GM12875 (cell line): Measurements from ENCODE around the gene FEM1B.

Experiments
- H3K4me3 ChIP-seq: one replicate; pipeline ENCODE4 v1.5.1; 2011; ENCODE audit warnings: low read depth, low read length, control low read depth
- TF ChIP-seq, protein P1 (sequence below): IDR thresholded peaks from 2 replicates; pipeline ENCODE4 v1.5.1; 2011; ENCODE audit warnings: low read depth, mild to moderate bottlenecking, control low read depth, inconsistent platforms, low read length, moderate library complexity, borderline replicate concordance; ENCODE audit not compliant: insufficient read depth

Gene FEM1B

DNA sequence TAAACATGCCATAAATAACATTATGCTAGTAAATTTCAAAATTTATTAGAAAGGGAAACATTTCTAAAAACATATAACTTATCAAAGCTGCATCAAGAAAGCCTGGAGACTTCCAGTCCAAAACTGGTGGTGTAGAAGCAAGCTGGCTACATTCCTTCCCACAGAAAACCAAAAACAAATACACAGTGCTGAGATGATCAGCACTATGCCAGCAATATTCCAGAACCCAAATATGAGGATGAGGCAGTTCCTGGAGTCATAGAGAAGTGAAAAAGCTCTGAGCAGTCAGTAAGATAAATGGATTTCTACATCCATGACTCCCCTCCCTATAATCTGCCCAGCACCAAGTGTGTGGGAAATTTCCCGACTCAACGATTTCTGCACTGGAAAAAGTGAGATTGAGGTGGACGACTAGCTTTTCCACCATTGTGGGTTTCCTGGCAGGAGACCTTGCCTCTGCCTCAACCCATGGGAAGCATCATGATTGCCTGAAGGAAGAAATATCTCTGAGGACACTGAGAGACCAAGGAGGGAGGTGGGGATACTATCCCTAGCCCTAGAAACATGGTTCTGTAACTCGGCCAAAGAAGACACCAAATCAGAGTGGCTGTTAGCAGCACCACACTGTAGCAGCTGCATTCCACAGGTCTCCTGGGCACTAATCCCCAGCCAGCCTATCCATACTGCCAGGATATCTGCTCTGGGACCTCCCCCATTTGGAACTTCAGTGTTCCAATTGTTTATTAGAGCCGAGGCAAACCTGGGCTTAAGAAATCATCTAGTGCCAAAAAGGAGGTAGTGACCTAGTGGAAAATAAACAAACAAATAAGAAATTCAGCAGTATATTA lies 36.2 kb upstream of the FEM1B start:
- TF ChIP-seq, protein P1, sequence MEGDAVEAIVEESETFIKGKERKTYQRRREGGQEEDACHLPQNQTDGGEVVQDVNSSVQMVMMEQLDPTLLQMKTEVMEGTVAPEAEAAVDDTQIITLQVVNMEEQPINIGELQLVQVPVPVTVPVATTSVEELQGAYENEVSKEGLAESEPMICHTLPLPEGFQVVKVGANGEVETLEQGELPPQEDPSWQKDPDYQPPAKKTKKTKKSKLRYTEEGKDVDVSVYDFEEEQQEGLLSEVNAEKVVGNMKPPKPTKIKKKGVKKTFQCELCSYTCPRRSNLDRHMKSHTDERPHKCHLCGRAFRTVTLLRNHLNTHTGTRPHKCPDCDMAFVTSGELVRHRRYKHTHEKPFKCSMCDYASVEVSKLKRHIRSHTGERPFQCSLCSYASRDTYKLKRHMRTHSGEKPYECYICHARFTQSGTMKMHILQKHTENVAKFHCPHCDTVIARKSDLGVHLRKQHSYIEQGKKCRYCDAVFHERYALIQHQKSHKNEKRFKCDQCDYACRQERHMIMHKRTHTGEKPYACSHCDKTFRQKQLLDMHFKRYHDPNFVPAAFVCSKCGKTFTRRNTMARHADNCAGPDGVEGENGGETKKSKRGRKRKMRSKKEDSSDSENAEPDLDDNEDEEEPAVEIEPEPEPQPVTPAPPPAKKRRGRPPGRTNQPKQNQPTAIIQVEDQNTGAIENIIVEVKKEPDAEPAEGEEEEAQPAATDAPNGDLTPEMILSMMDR: no peak
- no peak overlapping the region for H3K4me3 ChIP-seq

DNA sequence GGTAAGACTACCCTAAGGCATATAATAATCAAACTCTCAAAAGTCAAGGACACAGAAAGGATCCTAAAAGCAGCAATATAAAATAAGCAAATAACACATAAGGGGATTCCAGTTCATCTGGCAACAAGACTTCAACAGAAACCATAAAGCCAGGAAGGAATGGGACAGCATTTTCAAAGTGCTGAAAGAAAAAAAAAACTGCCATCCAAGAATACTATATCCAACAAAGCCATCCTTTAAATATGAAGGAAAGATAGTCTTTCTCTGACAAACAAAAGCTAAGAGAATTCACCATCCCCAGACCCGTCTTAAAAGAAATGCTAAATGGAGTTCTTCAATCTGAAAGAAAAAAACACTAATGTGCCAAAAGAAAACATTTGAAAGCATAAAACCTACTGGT lies 33.3 kb upstream of the FEM1B start:
- TF ChIP-seq, protein P1: no peak

DNA sequence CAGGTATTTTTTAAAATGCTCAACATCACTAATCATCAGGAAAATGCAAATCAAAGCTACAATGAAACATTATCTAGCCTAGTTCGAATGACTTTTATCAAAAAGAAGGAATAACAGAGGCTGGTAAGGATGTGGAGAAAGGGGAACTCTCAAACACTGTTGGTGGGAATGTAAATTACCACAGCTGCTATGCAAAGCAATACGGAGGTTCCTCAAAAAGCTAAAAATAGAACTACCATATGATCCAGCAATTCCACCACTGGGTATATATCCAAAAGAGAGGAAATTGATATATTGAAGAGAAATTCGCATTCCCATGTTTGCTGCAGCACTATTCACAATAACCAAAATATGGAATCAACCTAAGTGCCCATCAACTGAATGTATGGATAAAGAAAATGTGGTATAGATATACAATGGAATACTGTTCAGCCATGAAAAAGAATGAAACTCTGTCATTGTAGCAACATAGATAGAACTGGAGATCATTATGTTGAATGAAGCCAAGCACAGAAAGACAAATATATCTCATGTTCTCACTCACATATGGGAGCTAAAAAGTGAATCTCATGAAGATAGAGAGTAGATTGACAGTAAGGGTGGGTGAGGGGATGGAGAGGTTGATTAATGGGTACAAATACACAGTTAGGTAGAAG lies 28.4 kb upstream of the FEM1B start:
- no peak overlapping the region for H3K4me3 ChIP-seq
- TF ChIP-seq, protein P1: no peak

More for the DNA sequence above, 33.3 kb upstream of the FEM1B start:
- H3K4me3 ChIP-seq: no peak overlapping the region

DNA sequence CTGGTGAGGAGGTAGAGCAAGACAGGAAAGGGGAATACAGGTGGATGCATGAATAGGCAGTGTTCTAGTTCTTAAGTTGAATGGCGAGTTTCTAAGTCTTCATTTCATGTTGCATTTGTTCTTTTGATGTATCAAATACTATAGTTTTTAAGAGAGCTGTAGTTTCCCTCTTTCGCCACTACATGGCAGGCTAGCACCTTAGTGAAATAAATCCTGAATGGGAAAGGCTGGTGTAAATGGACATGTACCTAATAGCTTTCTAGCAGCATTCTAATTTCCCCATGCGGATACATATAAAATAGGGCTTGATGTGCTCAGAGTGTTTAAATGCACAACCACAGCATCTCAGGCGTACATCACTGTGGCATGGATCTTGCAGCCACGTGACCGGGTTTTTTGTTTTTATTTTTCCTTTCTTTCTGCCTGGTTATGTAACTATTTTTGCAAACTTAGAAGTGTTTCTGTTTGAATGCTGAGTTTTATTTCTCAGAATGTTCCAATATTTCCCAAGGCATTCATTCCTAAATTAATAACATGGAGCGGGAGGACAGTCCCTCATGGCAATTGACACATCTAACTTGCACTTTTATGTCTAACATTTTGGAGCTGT lies 24.5 kb upstream of the FEM1B start:
- TF ChIP-seq, protein P1: peak; percentile 74
- H3K4me3 ChIP-seq: no peak overlapping the region

DNA sequence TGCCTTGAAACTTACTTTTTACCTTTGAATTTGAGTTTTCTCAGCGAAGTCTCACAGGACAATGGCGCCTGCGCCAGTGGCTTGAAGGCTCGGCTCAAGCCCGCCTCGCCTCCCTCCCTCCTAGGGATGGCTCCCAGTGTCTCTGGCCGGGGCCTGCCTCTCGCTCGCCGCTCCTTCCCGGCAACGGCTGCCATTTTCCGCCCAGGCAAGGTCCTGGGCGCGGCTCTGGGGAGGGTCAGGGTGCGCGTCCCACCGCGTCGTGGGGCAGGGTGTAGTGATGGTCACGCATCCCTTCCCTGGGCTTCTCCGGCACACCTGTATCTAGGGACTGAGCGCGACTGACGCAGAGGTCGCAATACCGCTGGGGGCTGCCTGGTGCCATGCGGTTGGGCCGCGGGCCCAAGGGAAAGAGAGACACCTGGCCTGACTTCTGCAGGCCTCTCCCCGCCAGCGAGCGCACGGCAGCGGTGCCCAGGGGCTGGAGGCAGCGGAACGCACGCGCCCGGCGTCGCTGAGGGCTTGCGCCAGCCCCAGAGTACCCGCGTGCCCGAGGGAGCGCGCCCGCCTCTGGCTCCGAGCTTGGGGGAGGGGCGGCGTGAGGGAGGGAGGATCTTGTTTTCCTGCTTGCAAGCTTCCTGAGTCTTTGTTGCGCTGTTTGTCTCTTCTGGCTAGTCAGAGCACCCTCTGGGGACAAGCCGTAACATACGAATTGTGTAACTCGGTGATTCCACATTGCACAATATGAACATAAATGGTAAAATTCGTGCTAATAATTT lies 20.7 kb upstream of the FEM1B start:
- TF ChIP-seq, protein P1: no peak
- H3K4me3 ChIP-seq: peak overlapping the region; percentile 42

DNA sequence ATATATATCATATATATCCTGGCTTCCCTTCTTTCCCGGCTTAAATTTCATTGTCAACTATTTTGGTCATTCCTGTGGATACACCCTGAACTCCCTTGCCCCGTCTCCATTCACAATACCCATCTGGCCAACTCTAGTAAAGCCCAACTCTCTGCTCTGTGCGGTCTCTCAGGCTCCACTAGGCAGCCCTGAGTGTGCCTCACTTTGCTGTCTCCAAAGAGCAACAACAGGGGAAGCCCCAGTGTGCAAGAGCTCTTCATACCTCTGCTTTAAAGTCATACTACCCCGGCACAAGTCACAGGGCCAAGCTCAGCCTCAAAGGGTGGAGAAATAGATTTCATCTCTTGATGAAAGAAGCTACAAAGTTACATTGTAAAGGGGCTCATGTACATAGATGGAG lies 18.9 kb upstream of the FEM1B start:
- TF ChIP-seq, protein P1: no peak
- H3K4me3 ChIP-seq: no peak overlapping the region
